ENCODE results near the gene SH3YL1. TPM values are rescaled to one million over a fixed set of nuclear protein-coding genes. Genes with fewer than 3 reads are reported as not detected.
"Not testable (repeated sequence)": the region's sequence is repeated elsewhere in the genome, so short reads cannot be mapped to it uniquely, and the experiment has no call there.

Gene SH3YL1
- total and polyA plus RNA-seq, 7 donors = 7.7 to 10.0 (median 9.2) TPM

DNA sequence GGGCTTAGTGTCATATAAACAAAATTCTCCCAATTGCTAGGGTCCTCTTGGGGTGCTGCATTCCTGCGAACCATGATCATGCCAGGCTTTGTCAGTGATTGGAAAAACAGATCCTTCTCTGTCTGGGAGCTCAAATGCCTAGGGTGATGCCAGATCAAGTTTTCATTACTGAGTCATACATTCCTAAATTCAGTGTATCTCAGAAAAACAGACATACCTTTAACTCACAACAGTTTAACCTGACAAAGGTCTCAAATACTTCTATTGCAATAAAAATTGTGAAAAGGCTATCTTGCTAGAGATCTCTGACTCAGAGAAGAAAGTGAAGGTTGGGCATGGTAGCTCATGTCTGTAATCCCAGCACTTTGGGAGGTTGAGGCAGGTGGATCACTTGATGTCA lies 86.9 kb downstream of the SH3YL1 start:
- ATAC-seq = no peak

DNA sequence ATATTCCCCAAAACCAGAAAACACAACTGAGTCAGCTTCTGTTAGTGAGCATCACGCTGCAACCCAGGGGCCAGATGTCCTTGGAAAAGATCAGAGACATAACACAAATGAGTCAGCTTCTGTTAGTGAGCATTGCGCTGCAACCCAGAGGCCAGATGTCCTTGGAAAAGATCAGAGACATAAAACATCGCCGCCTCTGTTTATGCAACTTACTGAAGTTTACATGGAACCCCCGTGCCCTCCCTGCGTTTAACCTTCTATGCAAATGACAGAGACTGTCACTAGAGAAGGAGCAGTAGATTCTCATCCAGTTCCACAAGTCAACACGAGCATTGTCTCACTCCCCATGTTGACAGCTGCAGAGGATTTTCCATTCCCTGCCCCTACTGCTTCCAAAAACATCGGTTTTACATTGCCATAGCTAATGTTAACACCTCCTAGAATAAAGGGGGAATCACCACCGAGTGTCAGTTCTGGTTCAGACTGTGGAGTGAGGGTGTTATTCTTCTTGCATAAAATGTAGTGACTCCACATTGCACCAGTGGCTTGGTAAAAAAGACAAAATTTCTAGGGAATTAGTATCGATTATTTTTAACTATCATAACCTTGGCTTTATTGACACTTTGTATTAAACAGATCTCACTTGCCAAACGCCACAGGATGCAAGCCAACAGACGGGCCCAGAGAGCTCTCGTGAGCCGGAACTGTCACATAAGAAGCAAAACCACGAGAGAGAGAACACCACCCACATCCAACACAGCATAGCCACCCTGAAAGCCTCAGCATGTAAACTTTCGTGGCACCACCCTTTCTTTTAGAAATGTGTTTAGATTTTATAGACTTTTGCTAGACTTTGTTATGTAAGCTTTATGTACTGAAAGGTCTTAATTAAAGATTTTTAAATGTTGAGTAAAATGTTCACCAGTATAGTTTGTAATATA lies 87.7 kb downstream of the SH3YL1 start:
- Histone ChIP-seq H3K27ac (no peak overlapping the region), H3K36me3 (ENCODE audit: insufficient read depth in 1 of 2, low read depth in 1 of 2) (no peaks in the 10 kb centered on the region), H3K4me1 (no peaks in the 10 kb centered on the region), H3K4me3 (no peak overlapping the region), H3K27me3 (ENCODE audit: insufficient read depth in 3 of 3, low read length in 2 of 3) (peaks cover 0 to 1% (median 0%) of the 10 kb centered on the region in 3 donors), H3K9me3 (no peaks in the 10 kb centered on the region)
- DNase-seq (no peak), ATAC-seq (no peak)
- intact Hi-C loops (cut with DNase I) = loop anchor here in 1 of 2 donors (2.0 kb wide), 1 partner anchor 115 kb away; no protein-coding TSS in a partner anchor
- TF ChIP-seq, protein P1, sequence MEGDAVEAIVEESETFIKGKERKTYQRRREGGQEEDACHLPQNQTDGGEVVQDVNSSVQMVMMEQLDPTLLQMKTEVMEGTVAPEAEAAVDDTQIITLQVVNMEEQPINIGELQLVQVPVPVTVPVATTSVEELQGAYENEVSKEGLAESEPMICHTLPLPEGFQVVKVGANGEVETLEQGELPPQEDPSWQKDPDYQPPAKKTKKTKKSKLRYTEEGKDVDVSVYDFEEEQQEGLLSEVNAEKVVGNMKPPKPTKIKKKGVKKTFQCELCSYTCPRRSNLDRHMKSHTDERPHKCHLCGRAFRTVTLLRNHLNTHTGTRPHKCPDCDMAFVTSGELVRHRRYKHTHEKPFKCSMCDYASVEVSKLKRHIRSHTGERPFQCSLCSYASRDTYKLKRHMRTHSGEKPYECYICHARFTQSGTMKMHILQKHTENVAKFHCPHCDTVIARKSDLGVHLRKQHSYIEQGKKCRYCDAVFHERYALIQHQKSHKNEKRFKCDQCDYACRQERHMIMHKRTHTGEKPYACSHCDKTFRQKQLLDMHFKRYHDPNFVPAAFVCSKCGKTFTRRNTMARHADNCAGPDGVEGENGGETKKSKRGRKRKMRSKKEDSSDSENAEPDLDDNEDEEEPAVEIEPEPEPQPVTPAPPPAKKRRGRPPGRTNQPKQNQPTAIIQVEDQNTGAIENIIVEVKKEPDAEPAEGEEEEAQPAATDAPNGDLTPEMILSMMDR (IDR thresholded peaks at IDR 0.05) = no peak
- WGBS, 3 donors = 31 to 50% (median 32%) methylated on average over 16 of the region's 16 CpGs

More for the DNA sequence above, 86.9 kb downstream of the SH3YL1 start:
- Histone ChIP-seq H3K36me3 (ENCODE audit: insufficient read depth in 1 of 2, low read depth in 1 of 2) (no peaks in the 10 kb centered on the region), H3K9me3 (no peaks in the 10 kb centered on the region), H3K27me3 (ENCODE audit: insufficient read depth in 3 of 3, low read length in 2 of 3) (peaks cover 0 to 1% (median 0%) of the 10 kb centered on the region in 3 donors), H3K4me1 (no peaks in the 10 kb centered on the region), H3K4me3 (no peak overlapping the region), H3K27ac (no peak overlapping the region)
- no peak for DNase-seq
- 68 to 76% (median 71%) methylated on average over 1 of the region's 1 CpG for whole genome bisulfite sequencing, 3 donors
- intact Hi-C loops (cut with DNase I) = no loop called here
- TF ChIP-seq, protein P1 (IDR thresholded peaks at IDR 0.05) = no peak

DNA sequence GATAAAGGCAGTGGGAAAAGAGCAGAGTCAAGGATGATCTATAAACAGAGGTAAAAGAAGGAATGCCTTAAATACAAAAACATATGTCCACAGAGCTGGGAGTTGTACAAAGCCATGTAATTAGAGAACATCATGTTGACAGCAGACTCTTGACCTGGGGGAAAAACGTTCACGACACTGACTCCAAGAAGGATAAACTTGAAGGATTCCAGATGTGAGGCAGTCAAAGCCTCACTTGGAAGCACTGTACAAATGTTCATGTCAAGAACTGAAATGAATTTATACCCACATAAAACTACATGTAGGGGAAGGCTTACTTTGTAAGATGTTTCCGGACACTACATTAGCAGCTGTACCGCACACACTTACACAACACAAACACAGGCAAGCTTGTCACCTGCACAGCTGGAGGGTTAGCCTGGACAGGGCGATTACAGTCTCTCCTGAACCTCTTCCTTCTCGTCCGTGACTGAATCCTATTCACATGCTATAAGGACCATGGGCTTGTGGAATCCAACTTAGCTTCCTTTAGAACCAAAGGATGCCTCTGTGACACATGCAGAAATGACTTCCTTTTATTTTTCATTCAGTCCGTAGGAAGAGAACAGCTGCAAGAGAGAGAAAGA lies 88.6 kb downstream of the SH3YL1 start:
- no peak for DNase-seq
- Histone ChIP-seq H3K4me3 (no peak overlapping the region), H3K36me3 (ENCODE audit: insufficient read depth in 1 of 2, low read depth in 1 of 2) (no peaks in the 10 kb centered on the region), H3K27me3 (ENCODE audit: insufficient read depth in 3 of 3, low read length in 2 of 3) (peaks cover 0 to 1% (median 0%) of the 10 kb centered on the region in 3 donors), H3K27ac (no peak overlapping the region), H3K9me3 (no peaks in the 10 kb centered on the region), H3K4me1 (no peaks in the 10 kb centered on the region)
- no peak for ATAC-seq
- 38 to 58% (median 48%) methylated on average over 8 of the region's 8 CpGs for WGBS, 3 donors
- TF ChIP-seq, protein P1 (IDR thresholded peaks at IDR 0.05) = no peak
- intact Hi-C loops (cut with DNase I) = loop anchor here in 1 of 2 donors (2.0 kb wide), 1 partner anchor 116 kb away; no protein-coding TSS in a partner anchor

DNA sequence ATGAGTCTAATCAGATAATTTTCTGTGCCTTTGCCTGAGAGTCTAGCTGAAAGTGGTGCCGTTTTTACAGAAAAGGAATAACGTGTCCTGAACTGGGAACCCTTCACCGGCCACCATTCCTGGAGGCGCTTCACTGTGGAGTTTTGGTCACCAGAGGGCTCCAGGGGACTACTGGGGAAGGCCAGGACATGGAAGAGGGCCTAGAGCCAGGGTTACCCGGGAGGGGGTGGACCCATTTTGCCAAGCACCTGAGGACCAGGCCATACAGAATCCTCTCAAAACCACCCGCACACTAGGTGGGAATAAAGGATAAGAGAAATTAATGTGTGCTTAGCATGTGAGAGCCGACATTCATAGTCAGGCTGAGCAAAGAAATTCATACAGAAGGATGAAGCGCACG lies 91.7 kb downstream of the SH3YL1 start:
- TF ChIP-seq, protein P1 (IDR thresholded peaks at IDR 0.05) = peak; percentile 40
- 47 to 63% (median 55%) methylated on average over 9 of the region's 9 CpGs for WGBS, 3 donors
- H3K9me3 ChIP-seq; DNase-seq; H3K36me3 ChIP-seq (ENCODE audit: insufficient read depth in 1 of 2, low read depth in 1 of 2); H3K27me3 ChIP-seq (ENCODE audit: insufficient read depth in 3 of 3, low read length in 2 of 3); H3K4me1 ChIP-seq; H3K27ac ChIP-seq; intact Hi-C loops (cut with DNase I); H3K4me3 ChIP-seq: not testable (repeated sequence)
- ATAC-seq = peak in 3 of 4 donors; percentile 37 to 55 (median 51)

Data from psoas muscle (tissue), 8 donors.